Lower lobe of right lung (tissue), 2 donors: ENCODE data around the gene SMIM17. TPM values are rescaled to one million over a fixed set of nuclear protein-coding genes. Genes with fewer than 3 reads are reported as not detected.

Experiments
- ATAC-seq, 2 donors: fragments of 200-7000 bp; cut with Tn5 transposase; one replicate each; pipeline ENCODE4 v1.9.1; 2020 to 2022; ENCODE audit warnings: mild to moderate bottlenecking in 2 of 2, moderate library complexity in 2 of 2
- DNase-seq: peaks from one replicate; pipeline ENCODE4 v3.0.0-alpha.2; 2020
- H3K27ac ChIP-seq: fragments of 200-600 bp; one replicate; pipeline ENCODE4 v1.8.0; 2022
- H3K27me3 ChIP-seq: fragments of 200-600 bp; one replicate; pipeline ENCODE4 v1.8.0; 2022; ENCODE audit warnings: low read depth
- H3K36me3 ChIP-seq: fragments of 200-600 bp; one replicate; pipeline ENCODE4 v1.8.0; 2022; ENCODE audit warnings: mild to moderate bottlenecking
- H3K4me1 ChIP-seq: fragments of 200-600 bp; one replicate; pipeline ENCODE4 v1.8.0; 2022
- H3K4me3 ChIP-seq: fragments of 200-600 bp; one replicate; pipeline ENCODE4 v1.8.0; 2022; ENCODE audit warnings: mild to moderate bottlenecking
- H3K9me3 ChIP-seq: fragments of 200-600 bp; one replicate; pipeline ENCODE4 v1.8.0; 2022
- CTCF ChIP-seq: fragments of 200-600 bp; IDR thresholded peaks from one replicate; pipeline ENCODE4 v1.8.0; 2022; ENCODE audit warnings: antibody characterized with exemption, mild to moderate bottlenecking
- intact Hi-C: fragments of 100-400 bp; cut with DNase I; formaldehyde crosslinking; loops from one replicate; pipeline ENCODE4 v1.11.0; 2022
- total RNA-seq: library from RNA; stranded (reverse); fragmentation: NEBNext Ultra II Directional; extraction: Animal tissue kit (Norgen Biotek cat#: 25700); gene quantifications from one replicate; pipeline ENCODE4 v1.2.1, GENCODE V29; 2021
- donor health status: DM: no; HTN: yes; CAD: no; lungs with severe emphysema.

SMIM17 gene
- total RNA-seq, 1 donor from 2014 or later: not detected

- intact Hi-C loops: no loop called here
- H3K9me3 ChIP-seq: peaks cover 40% of the 10 kb centered on the region
- H3K27ac ChIP-seq: no peak overlapping the region
- ATAC-seq (no peak), DNase-seq (no peak)
- peaks cover 8% of the 10 kb centered on the region for H3K4me1 ChIP-seq
- TF ChIP-seq CTCF: no peak
- no peak overlapping the region for H3K4me3 ChIP-seq
- H3K27me3 ChIP-seq: no peaks in the 10 kb centered on the region
- peaks cover 11% of the 10 kb centered on the region for H3K36me3 ChIP-seq
Observed at GRCh38 chr19:56597696-56598095, 45.3 kb upstream of the SMIM17 start.

GRCh38 chr19:56601375-56601774 is 41.6 kb upstream of the SMIM17 start:
- Histone ChIP-seq H3K36me3 (peaks cover 13% of the 10 kb centered on the region), H3K9me3 (peaks cover 75% of the 10 kb centered on the region)
- intact Hi-C loops: no loop called here

GRCh38 chr19:56603829-56604228 is 39.1 kb upstream of the SMIM17 start:
- Histone ChIP-seq H3K9me3 (peaks cover 88% of the 10 kb centered on the region), H3K36me3 (peaks cover 13% of the 10 kb centered on the region), H3K4me3 (no peak overlapping the region), H3K27ac (no peak overlapping the region), H3K4me1 (no peaks in the 10 kb centered on the region), H3K27me3 (no peaks in the 10 kb centered on the region)
- intact Hi-C loops: no loop called here
- ATAC-seq (no peak), DNase-seq (no peak)
- TF ChIP-seq CTCF: no peak

More at GRCh38 chr19:56601375-56601774, 41.6 kb upstream of the SMIM17 start:
- ATAC-seq (no peak), DNase-seq (no peak)
- no peak for TF ChIP-seq CTCF
- Histone ChIP-seq H3K4me1 (peaks cover 2% of the 10 kb centered on the region), H3K27ac (no peak overlapping the region), H3K27me3 (no peaks in the 10 kb centered on the region), H3K4me3 (no peak overlapping the region)

GRCh38 chr19:56608274-56608964 is 34.5 kb upstream of the SMIM17 start:
- TF ChIP-seq CTCF: no peak
- H3K4me3 ChIP-seq: no peak overlapping the region
- H3K9me3 ChIP-seq: peaks cover 87% of the 10 kb centered on the region
- H3K36me3 ChIP-seq: no peaks in the 10 kb centered on the region
- DNase-seq (no peak), ATAC-seq (no peak)
- no peaks in the 10 kb centered on the region for H3K4me1 ChIP-seq
- no peak overlapping the region for H3K27ac ChIP-seq
- H3K27me3 ChIP-seq: no peaks in the 10 kb centered on the region
- intact Hi-C loops: no loop called here

GRCh38 chr19:56611288-56611687 is 31.7 kb upstream of the SMIM17 start:
- H3K36me3 ChIP-seq: no peaks in the 10 kb centered on the region
- H3K27me3 ChIP-seq: no peaks in the 10 kb centered on the region
- no peak overlapping the region for H3K27ac ChIP-seq
- DNase-seq (no peak), ATAC-seq (no peak)
- no peak overlapping the region for H3K4me3 ChIP-seq
- intact Hi-C loops: no loop called here
- no peak for TF ChIP-seq CTCF
- peaks cover 85% of the 10 kb centered on the region for H3K9me3 ChIP-seq
- no peaks in the 10 kb centered on the region for H3K4me1 ChIP-seq
